Tibial nerve (tissue), 3 donors: Measurements from ENCODE around the gene KIF1A.

ENCODE experiments used
- CTCF ChIP-seq, 5 experiments: fragments of 200-600 bp in 3 of 5; fragments of 450-650 bp in 2 of 5; sonication (generic) in 3 of 5; IDR thresholded peaks; one replicate each; pipeline ENCODE4 v1.5.1; 2016 to 2019; ENCODE audit warnings: antibody characterized with exemption in 5 of 5, mild to moderate bottlenecking in 3 of 5, moderate library complexity in 2 of 5
- POLR2A ChIP-seq, 2 donors: fragments of 450-650 bp; IDR thresholded peaks; one replicate each; pipeline ENCODE4 v1.6.1; 2017; ENCODE audit warnings: antibody characterized with exemption in 2 of 2, mild to moderate bottlenecking in 2 of 2, moderate library complexity in 2 of 2

GRCh38 chr2:240733803-240734495 lies 86.1 kb downstream of the KIF1A start:
- no peak for TF ChIP-seq POLR2A (IDR thresholded peaks at IDR 0.05)
- TF ChIP-seq CTCF (IDR thresholded peaks at IDR 0.05): no peak
